Duodenal mucosa (tissue), 2 donors: ENCODE results near the gene RXFP1.

Experiments
- H3K27ac ChIP-seq: one replicate; pipeline ENCODE4 v1.7.0; 2013; ENCODE audit warnings: low read depth, low read length
- H3K27me3 ChIP-seq, 2 donors: one replicate each; pipeline ENCODE4 v1.7.0; 2013; ENCODE audit warnings: low read length in 2 of 2, control low read depth in 1 of 2; ENCODE audit not compliant: insufficient read depth in 2 of 2, control insufficient read depth in 1 of 2
- H3K36me3 ChIP-seq, 2 donors: one replicate each; pipeline ENCODE4 v1.7.0; 2013; ENCODE audit warnings: low read length in 2 of 2, control low read depth in 1 of 2; ENCODE audit not compliant: insufficient read depth in 2 of 2, control insufficient read depth in 1 of 2
- H3K4me1 ChIP-seq, 2 donors: one replicate each; pipeline ENCODE4 v1.7.0; 2013; ENCODE audit warnings: low read length in 2 of 2, control low read depth in 1 of 2; ENCODE audit not compliant: insufficient read depth in 2 of 2, control insufficient read depth in 1 of 2
- H3K4me3 ChIP-seq, 2 donors: one replicate each; pipeline ENCODE4 v1.7.0; 2013; ENCODE audit warnings: low read length in 2 of 2, low read depth in 1 of 2
- H3K9ac ChIP-seq, 2 donors: one replicate each; pipeline ENCODE4 v1.7.0; 2013; ENCODE audit warnings: low read length in 2 of 2, low read depth in 1 of 2
- H3K9me3 ChIP-seq, 2 donors: one replicate each; pipeline ENCODE4 v1.7.0; 2013; ENCODE audit warnings: low read length in 2 of 2, control low read depth in 1 of 2; ENCODE audit not compliant: control insufficient read depth in 1 of 2

Gene RXFP1

GRCh38 chr4:158666892-158667291 is 145.2 kb downstream of the RXFP1 start:
- Histone ChIP-seq H3K4me1 (peaks cover 8 to 10% of the 10 kb centered on the region in 2 donors), H3K4me3 (no peak overlapping the region), H3K9ac (no peak overlapping the region), H3K27me3 (no peaks in the 10 kb centered on the region), H3K9me3 (no peaks in the 10 kb centered on the region), H3K36me3 (no peaks in the 10 kb centered on the region), H3K27ac (no peak overlapping the region)

DNA sequence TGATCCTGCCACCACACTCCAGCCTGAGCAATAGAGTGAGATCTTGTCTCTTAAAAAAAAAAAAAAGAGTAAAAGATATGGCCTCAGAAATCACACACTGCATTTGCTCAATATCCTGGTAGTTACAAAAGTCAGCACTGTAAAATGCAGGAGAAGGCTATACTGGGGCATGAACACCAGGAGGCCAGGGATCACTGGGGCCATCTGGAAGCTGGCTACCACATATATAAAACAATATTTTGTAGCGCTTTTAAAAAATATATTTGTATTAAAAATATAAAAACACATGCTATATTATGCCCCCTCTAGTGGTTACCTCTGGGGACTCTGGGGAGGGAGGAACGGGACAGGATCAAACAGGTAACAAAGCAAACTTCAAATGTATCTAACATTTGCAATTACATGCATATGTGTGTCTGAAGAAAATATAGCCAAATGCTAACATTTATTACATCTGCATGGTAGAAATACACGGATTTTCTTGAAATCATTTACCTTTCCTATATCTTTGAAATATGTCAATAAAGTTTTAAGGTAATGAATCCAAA is 146.0 kb downstream of the RXFP1 start:
- no peaks in the 10 kb centered on the region for H3K9me3 ChIP-seq
- H3K4me1 ChIP-seq, result peaks cover 8 to 10% of the 10 kb centered on the region in 2 donors
- H3K27ac ChIP-seq, result no peak overlapping the region
- no peak overlapping the region for H3K4me3 ChIP-seq
- no peaks in the 10 kb centered on the region for H3K27me3 ChIP-seq
- H3K36me3 ChIP-seq, result no peaks in the 10 kb centered on the region
- H3K9ac ChIP-seq, result no peak overlapping the region

DNA sequence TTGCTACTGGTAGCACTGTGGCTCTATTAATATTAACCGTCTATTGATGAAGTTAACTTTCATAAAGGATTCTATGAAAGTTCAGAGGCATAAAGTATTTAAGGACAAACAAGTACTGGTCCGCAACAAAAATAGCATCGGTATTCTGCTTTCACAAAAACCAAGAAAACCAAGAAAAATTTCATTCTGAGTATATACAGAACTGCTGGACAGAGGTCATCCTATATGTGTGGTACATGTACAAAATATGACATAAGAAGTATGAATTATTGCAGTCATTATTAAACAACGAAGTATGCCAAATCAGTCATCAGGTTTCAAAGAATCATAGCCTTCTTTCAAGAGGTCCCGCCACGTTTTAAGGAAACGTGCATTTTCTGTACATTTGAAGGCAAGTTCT is 147.6 kb downstream of the RXFP1 start:
- Histone ChIP-seq H3K36me3 (no peaks in the 10 kb centered on the region), H3K27me3 (no peaks in the 10 kb centered on the region), H3K9me3 (no peaks in the 10 kb centered on the region)

GRCh38 chr4:158670975-158671664 is 149.4 kb downstream of the RXFP1 start:
- Histone ChIP-seq H3K9me3 (no peaks in the 10 kb centered on the region), H3K27ac (peak overlapping the region; percentile 94), H3K36me3 (no peaks in the 10 kb centered on the region), H3K27me3 (no peaks in the 10 kb centered on the region), H3K4me3 (peak overlapping the region; percentile 88 to 97), H3K9ac (peak overlapping the region; percentile 74 to 100), H3K4me1 (peaks cover 14 to 17% of the 10 kb centered on the region in 2 donors)

More for the DNA sequence above, 147.6 kb downstream of the RXFP1 start:
- Histone ChIP-seq H3K27ac (no peak overlapping the region), H3K4me1 (peaks cover 14 to 17% of the 10 kb centered on the region in 2 donors), H3K9ac (no peak overlapping the region), H3K4me3 (no peak overlapping the region)

- Histone ChIP-seq H3K9ac (peak within 1 kb of the TSS; percentile 88 to 100), H3K4me1 (peaks cover 14 to 17% of the 10 kb centered on the region in 2 donors), H3K27me3 (no peaks in the 10 kb centered on the region), H3K36me3 (no peaks in the 10 kb centered on the region), H3K4me3 (peak within 1 kb of the TSS; percentile 88 to 97), H3K9me3 (no peaks in the 10 kb centered on the region), H3K27ac (peak within 1 kb of the TSS; percentile 94)
Observed at GRCh38 chr4:158671665-158671914, 149.9 kb downstream of the RXFP1 start, which contains the start of gene C4orf46. TSS of gene C4orf46 (minus strand) at chr4:158671887. CDS start at chr4:158671801, 86 bp downstream.

DNA sequence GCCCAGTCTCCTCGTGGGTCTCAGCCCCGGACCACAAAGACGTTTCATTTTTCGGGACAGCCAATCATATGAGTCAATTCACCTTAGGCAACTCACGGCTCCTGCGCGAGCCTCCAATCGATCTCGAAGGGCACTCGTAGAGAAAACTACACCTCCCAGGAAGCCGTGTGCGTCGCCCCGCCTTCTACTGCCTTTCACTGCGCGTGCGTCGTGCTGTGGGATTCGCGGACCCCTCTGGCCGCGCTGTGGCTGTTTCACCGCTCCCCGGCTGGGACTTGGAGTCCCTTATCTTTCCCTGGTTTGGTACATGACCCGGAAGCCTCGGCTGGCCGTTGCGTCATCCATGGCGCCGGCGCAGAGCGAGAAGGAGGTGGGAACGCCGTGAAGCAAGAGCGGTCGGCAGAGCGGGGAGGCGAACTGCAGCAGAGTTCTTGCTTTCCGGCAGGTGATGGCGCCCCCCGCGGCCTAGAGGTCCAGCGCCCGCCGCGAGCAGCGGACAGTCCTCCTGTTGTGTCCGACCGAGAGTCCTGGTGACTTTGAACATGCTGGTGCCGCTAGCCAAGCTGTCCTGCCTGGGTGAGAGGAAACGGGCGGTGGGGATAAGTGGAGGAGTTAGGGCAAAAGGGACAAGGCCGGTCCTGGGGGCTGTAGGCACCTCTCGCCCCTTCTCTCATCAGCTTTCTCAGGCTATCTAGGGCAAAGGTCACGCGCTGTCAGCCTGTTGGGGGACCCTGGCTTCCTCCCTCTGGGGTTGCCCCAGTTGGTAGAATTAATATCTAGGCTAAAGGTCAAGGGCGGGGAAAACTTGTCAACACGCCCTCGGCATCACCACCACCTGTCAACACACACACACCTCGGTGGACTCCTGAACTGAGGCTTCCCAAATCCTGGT is 150.5 kb downstream of the RXFP1 start, which contains the start of gene ETFDH:
ETFDH (plus strand) TSS at position 382 of the 892 bp plus-strand sequence; CDS start at position 543, 161 bp downstream.
- Histone ChIP-seq H3K27me3 (no peaks in the 10 kb centered on the region), H3K27ac (peak within 1 kb of the TSS; percentile 94), H3K4me3 (peak within 1 kb of the TSS; percentile 88 to 97), H3K9ac (peak within 1 kb of the TSS; percentile 88 to 100), H3K9me3 (no peaks in the 10 kb centered on the region), H3K4me1 (peaks cover 14 to 17% of the 10 kb centered on the region in 2 donors), H3K36me3 (no peaks in the 10 kb centered on the region)

DNA sequence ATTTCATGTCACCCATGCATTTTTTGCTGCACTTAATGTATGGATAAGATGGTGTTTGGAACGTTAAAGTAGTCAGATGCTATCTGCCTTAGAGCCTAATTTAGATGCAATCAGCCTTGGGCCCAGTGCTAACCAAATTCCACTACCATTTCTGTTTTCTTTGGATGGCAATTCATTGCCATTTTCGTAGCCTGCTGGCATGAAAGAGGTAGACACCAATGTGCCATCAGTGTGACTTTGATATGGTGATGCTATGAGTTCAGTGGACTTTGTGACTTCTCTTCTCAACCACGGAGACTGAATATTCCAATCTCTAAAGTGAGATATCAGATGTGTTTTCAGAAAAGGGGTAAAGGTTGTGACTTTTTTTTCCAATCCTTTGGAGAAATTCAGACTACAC is 152.0 kb downstream of the RXFP1 start:
- H3K4me1 ChIP-seq, result peaks cover 14 to 19% of the 10 kb centered on the region in 2 donors
- no peaks in the 10 kb centered on the region for H3K9me3 ChIP-seq
- H3K9ac ChIP-seq, result no peak overlapping the region
- no peak overlapping the region for H3K4me3 ChIP-seq
- H3K27me3 ChIP-seq, result no peaks in the 10 kb centered on the region
- H3K36me3 ChIP-seq, result no peaks in the 10 kb centered on the region
- H3K27ac ChIP-seq, result no peak overlapping the region

GRCh38 chr4:158676076-158676475 is 154.4 kb downstream of the RXFP1 start:
- H3K9me3 ChIP-seq, result no peaks in the 10 kb centered on the region
- H3K4me3 ChIP-seq, result no peak overlapping the region
- H3K27me3 ChIP-seq, result no peaks in the 10 kb centered on the region
- no peak overlapping the region for H3K9ac ChIP-seq
- peaks cover 9 to 10% of the 10 kb centered on the region in 2 donors for H3K4me1 ChIP-seq
- no peak overlapping the region for H3K27ac ChIP-seq
- peaks cover 0 to 3% of the 10 kb centered on the region in 2 donors for H3K36me3 ChIP-seq

- no peaks in the 10 kb centered on the region for H3K27me3 ChIP-seq
- no peak overlapping the region for H3K9ac ChIP-seq
- no peak overlapping the region for H3K4me3 ChIP-seq
- peaks cover 10 to 12% of the 10 kb centered on the region in 2 donors for H3K36me3 ChIP-seq
- H3K9me3 ChIP-seq, result no peaks in the 10 kb centered on the region
- H3K27ac ChIP-seq, result no peak overlapping the region
- H3K4me1 ChIP-seq, result peaks cover 3 to 5% of the 10 kb centered on the region in 2 donors
Observed at GRCh38 chr4:158678767-158679166, 157.1 kb downstream of the RXFP1 start.

- no peak overlapping the region for H3K9ac ChIP-seq
- H3K27ac ChIP-seq, result no peak overlapping the region
- peaks cover 10 to 33% of the 10 kb centered on the region in 2 donors for H3K36me3 ChIP-seq
- H3K9me3 ChIP-seq, result no peaks in the 10 kb centered on the region
- no peaks in the 10 kb centered on the region for H3K27me3 ChIP-seq
- H3K4me1 ChIP-seq, result peaks cover 3% of the 10 kb centered on the region in 2 donors
- H3K4me3 ChIP-seq, result no peak overlapping the region
Observed at GRCh38 chr4:158681629-158682028, 159.9 kb downstream of the RXFP1 start.
